ENCODE measurements around the gene NLRC3.

The NLRC3 gene

DNA sequence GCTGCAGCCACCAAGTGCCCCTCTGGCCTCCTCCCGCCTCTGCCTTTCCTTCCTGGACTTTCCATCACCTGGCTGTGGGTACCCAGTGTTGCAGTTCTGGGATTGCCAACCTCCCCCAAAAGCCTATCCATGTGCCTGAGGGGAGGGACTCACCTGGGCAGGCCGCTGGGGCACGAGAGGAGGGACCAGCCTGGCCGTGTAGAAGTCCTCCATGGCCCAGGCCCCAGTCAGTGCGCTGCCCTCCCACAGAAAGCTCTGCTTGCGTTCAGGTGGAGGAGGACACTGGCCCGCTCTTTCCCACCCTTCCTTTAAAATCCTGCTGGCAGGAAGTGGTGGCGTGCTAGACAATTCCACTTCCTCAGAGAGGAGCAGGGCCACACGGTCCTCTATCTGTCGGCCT is 20.0 kb upstream of the NLRC3 start:
- DNase-seq (ENCODE audit: low read depth): no peak

DNA sequence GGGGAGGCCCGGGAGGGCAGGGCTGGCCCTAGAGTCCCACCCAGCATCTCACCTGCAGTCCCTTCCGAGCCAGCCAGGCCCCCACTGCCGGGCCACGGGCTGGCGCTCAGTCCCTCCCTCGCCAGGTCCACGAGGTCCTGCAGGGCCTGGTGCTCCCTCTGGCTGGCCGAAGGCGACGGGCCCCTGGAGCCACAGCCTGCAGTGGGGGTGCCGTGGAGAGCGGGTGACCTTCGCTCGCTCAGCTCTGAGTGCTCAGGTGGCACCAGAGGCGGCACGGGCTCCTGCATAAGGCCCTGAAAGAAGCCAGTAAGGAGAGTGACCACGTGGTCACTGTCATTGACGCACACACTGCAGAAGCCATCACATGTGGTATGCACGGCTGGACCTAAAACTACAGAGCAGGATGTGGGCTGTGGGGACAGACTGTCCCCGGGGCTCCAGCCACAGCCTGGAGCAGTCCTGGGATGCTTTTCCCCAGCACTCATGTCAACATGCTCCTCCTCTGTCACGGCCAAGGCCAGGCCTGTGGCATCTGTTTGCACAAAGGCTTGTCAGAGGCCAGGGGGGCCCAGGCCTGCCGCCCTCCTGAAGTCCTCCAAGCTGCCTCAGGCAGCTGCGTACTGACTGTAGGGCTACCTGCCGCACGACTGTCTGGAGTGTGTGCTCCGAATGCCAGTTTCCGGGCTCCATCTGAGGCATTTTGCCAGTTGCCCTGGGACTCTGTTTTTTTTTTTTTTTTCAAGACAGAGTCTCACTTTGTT is 19.1 kb upstream of the NLRC3 start:
- no peak for DNase-seq (ENCODE audit: low read depth)

DNA sequence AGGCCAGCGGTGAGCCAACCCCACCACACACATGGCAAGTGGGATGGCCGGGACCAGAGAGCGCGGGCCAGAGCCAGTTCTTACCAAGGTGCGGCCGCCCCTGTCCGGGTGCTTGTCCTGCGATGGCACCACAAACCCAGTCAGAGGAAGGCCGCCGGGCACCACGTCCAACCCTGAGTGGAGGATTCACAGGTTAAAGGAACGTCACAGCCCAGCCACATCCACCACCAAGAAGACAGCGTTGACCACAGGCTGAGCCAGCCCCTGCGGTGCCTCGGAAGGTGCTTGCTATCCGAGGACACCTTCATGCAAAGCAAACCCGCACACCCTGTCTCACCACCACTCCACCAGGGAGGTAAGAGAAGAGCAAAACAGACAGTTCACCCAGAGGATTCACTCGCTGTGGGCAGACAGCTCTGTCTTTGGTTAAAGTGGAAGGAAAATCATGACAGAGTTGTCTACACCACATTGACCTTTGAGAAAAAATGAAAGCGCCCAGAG is 18.4 kb upstream of the NLRC3 start:
- no peak for DNase-seq (ENCODE audit: low read depth)

DNA sequence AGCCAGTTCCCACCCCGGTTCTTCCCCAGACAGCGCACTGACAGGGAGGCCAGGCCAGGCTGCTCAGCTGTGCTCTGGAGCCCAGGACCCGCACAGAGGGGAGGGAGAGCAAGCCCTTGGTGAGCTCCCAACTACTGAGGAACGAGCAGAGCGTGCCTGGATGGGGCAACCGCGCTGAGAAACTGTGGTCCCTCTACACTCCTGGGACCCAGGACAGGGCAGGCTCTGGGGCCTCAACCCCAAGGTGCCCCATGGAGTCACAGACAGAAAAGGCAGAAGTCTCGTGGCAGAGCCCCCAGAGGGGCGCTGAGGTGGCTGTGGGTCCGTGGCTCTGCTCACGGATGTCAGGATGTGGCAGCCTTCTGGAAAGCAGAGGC is 17.9 kb upstream of the NLRC3 start:
- no peak for DNase-seq (ENCODE audit: low read depth)

DNA sequence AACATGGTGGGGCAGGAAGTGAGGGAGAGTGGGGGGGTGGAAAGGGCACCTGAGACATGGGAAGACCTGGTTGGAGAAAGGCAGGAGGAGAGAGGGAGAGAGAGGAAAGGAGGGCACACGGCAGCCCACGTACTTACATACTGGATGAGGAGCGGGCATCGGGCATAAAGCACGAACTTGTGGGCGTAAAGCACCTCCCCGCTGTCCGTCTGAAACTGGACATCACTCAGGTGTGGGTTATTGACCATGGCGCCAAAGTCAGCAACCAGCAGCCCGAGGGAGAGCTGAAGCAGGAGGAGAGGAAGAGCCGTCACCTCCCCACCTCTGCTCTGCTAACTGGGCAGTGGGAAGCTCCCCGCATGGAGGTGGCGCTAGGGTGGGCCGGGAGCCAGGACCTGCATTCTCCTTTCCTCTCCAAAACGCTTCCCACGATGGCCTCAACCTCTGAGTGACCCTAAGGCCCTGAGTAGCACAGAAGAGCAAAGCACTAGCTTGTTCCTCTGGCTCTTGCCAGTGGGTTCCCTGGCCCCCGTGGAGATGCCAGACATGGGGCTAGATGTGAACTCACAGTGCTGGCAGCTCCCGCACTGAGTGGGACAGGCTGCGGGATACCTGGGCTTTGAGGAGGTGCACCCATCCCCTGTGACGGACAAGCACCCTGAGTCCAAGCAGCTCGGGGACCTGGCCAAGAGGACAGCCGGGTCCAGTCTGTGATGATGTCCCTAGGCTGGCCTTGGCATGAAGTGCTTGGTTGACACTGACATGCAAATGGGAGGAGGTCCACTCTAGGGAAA is 17.3 kb upstream of the NLRC3 start:
- DNase-seq (ENCODE audit: low read depth): no peak

DNA sequence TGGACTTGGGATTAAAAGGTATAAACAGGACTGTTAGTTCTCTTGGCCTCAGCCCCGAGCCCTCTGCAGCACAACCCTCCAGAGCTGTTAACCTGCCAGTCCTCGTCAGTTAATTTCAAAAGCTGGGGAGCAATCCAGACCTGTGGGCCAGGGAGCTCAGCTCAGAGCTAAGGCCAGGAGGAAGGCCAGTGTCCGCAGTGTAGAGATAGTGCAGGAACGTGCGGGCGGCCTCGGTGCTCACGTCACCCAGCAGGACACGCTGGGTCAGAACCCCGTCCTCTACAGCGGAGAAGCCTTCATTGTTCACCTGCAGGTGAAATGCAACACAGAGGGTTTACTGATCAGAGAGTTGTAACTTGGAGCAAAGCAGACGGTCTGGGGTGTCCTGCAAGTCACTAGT is 15.4 kb upstream of the NLRC3 start:
- no peak for DNase-seq (ENCODE audit: low read depth)

DNA sequence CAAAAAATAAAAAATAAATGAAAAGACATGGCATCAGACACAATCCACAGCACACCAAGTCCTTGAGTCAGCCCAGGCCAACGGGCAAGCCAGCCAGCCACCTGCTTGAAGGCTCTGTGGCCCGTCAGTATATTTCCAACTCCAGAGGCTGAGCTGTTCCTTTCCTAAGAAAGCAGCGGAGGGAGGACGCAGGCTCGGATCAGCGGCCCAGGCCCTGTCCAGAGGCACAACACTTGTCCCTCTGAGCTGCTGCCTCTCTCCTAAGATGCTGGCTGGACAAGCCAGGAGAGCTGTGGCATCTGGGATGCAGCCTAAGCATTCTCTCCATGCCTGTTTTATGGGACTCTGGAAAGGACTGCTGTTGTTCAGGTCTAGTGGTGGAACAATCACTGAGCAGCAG is 14.8 kb upstream of the NLRC3 start:
- DNase-seq (ENCODE audit: low read depth): no peak

DNA sequence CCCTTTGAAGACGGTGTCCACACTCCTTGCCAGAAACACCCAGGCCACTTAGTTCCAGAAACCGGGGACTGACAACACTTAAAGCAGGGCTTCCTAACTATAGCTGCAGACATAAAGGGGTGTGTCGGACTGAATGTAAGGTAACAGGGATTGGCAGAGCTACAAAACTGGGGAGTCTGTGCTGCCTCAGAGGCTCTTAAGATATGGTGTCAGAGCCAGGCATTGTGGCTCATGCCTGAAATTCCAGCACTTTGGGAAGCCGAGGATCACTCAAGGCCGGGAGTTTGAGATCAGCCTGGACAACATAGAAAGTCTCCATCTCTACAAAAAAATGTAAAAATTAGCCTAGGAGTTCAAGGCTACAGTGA is 14.2 kb upstream of the NLRC3 start:
- no peak for DNase-seq (ENCODE audit: low read depth)

DNA sequence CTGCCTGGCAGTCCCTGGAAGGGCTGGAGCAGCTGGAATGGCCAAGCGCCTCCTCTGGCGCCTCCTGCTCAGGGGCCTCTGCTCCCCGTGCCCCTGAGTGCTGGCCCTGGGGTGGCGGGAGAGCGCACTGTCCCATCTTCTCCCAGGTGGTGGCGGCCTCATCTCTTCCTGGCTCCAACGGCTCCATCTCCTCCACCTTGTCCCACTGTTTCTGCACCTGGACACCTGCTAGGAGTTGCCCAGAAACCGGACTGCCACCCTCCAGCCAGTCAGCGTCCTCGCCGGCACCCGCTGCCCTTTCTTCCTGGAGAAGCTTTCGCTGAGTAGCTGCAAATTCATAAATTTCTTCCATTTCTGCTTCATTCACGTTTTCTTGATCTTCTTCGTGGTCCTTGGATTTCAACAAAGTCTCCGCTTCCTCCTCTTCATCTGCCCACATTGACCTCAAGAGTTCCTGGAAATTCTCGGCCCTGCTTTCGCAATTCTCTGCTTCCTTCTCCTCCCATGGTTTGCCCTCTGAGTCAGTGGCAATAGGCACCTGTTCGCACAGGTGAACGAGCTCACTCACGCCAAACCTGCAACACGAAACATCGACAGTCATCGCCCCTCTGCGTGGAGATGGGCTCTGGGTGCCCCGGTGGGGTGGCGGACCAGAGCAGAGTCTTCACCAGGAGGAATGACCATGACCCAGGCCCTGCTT is 13.7 kb upstream of the NLRC3 start:
- DNase-seq (ENCODE audit: low read depth): no peak

DNA sequence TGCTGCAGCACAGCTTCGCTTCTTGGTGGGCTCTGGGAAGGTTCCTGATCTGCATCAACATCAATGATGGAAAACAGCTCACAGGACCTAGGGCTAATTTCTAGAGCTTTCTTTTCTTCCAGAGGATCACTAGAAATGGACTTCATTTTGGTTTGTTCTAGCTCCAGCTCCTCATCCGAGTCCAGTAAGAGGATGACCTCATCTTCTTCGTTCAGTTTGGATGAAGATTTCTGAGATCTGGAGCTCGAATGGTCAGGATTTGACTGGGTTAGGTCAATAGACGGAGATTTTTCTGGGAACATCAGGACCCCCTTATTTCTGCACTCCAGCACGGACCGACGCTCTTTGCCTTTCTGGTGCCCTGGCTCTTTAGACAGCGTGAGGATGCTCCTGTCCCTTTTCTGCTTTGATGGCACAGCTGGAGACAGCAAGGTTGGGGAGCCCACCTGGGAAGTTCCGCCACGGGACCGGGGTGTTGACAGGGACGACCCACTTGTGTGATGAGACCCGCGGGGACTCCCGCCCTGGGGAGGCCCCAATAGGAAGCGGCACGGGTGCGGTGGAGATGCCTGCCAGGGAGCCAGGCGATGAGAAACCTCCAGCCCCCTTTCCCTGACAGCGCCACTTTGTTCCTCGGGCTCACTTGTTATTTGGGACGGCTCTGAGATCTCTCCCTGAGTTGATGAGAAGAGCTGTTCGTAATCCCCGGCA is 12.9 kb upstream of the NLRC3 start:
- no peak for DNase-seq (ENCODE audit: low read depth)

DNA sequence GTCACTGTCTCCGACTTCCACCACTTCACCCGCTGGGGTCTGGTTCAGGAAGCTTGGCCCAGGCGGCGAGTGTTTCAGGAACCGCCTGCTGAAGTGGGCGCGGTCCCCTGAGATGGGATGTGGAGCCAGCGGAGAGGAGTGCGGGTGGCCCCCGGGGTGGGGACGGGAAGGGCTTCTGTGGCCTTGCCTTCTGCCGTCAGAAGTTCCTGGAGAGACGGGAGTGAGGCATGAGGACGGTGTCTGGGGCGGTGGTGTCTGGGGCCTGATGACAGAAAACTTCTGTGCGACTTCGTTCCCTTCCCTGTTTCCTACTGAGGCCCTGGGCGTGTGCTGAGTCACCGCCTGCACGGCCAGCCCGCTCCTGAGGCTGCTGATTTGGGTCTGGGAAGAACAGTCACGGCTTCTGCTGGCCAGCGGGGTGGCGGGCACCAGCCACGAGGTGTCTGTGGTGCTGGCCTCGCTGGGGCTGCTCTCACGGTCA is 12.3 kb upstream of the NLRC3 start:
- no peak for DNase-seq (ENCODE audit: low read depth)

DNA sequence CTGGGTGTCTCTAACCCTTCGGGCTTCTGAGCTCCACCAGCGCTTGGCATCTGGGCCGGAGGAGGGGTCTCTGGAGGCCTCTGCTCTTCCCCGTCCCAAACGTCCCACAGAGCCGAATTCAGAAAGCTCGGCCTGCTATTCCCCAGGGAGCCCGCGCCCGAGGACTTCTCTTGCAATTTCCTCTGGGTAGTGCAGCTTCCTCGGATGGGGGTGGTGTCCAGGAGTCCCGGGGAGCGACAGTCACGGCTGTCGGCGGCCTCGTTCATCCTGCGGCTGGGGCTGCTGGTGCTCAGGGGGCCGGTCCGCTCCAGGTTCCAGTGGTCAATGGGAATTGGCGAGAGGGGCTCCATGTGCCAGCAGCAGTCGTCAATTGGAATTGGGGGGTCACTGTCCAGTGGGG is 11.8 kb upstream of the NLRC3 start:
- no peak for DNase-seq (ENCODE audit: low read depth)

DNA sequence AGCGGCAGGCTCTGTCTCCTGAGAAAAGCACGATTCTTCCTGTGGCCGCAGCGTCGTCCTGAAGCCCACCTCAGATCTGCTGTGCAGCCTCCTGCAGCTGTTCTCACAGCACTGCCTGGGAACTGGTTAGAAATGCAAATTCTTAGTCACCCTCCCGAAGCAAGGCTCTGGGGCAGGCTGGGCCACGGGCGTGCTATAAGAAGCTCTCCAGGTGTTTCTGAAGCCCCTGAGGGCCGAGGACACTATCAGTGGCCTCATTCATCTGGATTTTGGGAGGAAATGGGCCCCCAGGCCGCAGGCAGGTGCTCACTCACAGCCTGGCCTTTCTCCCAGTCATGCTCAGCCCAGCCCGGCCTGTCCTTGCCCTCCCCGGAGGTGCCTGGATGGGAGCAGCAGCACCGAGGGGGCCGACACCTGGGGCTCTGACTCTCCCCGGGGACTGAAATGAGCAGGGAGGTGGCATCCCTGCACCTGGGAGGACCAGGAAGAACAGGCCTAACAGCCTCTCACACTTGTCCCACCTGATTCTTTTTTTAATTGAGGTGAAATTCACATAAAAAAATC is 10.4 kb upstream of the NLRC3 start:
- DNase-seq (ENCODE audit: low read depth): no peak

DNA sequence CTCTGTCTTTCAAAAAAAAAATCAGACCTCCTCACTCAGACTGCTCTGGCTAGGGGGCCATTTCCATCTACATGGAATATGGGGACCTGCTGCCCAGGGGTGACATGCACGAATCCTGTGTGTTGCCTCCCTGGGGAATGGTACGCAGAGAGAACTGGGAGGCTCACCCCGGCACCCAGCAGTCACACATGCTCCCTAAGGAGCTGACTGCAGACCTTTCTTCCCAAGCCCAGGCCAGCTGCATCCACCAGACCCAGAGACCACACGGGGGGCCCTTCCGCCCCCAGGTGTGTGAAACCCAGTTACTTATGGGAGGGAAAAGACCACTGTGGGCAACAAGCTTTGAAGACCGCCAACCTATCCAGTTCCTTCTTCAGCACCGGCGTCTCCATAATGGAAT is 7.2 kb upstream of the NLRC3 start:
- no peak for DNase-seq (ENCODE audit: low read depth)

DNA sequence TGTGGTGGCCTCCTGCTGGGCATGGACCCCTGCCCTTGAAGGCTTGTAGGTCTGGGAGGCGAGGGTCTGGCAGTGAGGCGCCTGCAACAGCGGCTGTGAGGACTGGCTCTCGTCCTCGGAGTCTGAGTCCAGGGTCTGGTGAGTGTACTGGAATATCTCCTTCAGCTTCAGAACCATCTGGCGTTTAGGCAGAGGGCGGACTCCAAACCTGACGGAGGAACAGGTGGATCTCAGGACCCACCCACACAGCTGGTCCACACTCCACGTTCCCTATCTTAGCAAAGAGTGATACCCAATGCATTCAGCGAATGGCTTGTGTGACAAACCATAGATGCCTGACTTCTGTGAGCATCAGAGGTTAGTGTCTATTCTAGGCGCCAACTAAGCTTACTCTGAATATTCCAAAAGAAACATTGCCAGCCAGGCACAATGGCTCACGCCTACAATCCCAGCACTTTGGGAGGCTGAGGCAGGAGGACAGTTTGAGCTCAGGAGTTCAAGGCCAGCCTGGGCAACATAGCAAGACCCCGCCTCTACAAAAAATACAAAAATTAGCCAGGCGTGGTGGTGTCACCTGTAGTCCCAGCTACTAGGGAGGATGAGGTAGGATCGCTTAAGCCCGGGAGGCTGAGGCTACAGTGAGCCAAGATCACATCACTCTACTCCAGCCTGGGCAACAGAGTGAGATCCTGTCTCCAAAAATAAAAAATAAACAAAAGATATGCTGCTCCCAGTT is 6.3 kb upstream of the NLRC3 start:
- DNase-seq (ENCODE audit: low read depth): no peak

DNA sequence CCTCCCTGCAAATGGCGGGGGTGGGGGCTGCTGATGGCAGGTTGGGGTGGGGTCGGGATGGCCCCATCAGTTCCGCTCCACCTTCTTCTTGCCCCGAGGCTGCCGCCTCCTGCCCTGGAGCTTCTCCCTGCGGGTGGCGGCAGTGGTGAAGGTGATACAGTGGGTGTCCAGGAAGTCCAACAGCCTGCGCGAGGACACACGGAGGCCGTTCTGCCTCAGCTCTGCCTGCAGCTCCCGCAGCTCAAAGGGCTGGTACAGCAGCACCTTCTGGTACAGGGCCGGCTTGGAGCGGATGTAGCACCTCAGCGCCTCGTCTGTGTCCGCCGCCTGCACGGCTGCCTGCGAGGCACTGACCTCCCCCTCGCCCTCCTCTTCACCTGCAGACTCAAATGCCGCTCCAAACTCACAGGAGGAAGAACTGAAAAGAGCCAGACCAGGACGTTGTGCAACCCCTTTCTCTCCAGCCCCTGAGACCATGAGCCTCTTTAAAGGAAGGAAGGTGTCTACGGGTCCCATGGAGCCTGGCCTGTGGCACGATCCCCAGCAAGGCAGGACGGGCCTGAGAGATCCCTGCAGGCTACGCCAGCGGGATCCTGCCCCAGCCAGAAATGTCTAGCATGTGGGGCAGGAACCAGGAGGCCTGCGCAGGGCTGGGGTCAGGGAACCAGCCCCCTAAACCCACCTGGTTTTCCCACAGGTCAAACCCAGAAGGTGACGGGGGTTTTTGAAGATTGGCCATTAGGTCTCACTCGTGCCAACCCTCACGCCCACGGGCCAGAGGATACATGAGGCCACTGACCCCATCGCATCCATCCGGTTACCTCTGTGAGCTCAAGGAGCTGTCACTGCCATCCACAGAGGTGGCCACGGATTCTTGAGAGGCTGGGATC is 5.3 kb upstream of the NLRC3 start:
- no peak for DNase-seq (ENCODE audit: low read depth)

DNA sequence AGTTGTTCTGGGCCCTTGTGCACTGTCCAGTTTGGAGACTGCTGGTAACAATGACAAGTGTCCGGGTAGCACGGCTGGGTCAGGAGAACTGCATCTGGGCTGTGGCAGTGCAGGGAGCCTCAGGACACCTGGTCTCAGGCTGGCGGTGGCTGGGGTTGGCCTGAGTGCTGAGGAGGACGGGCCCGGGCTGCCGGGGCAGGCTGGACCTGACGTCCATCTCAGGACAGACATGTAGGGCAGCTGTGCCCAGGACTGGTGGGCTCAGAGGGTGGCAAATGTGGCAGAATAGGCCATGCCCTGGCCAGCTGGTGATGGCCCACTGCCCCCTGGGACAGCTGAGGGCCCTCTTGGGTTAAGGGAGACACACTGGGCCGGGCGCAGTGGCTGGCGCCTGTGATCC is 4.2 kb upstream of the NLRC3 start:
- no peak for DNase-seq (ENCODE audit: low read depth)

DNA sequence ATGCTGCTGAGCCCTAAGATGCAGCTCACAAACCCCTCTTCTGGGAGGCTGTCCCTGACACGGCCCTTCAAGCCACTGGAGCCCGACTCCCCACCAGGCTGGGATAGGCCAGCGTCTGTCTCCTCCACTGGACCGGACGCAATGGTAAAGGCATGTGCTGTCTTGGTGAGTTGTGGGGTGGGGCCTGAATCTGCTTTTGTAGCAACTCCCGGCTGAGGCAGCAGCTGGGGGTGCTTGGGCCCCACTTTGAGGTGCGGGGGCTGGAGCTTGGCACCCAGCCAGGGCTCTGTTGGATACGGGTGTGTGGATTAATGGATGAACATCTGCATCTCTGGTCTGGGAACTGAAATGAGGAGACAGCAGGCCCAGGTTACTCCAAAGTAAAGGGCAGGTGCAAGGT is 3.5 kb upstream of the NLRC3 start:
- no peak for DNase-seq (ENCODE audit: low read depth)

DNA sequence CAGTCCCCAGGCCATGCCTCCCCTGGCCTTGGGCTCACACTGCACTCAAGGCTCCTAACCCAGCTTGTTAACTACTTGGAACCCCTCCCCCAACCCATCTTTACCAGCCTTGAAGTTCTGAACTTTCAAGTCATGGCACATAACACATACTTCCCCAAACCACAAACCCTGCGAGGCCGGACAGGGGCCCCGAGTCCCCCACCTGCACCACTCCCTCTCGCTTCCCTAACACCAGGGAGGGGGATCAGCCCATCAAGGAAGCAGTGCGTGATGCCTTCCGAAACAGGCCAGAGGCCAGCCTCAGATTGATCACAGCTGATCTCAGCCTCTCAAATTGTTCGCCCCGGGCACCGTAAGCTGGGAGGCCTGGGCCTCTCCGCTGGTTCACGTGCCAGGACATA is 3.0 kb upstream of the NLRC3 start:
- no peak for DNase-seq (ENCODE audit: low read depth)

DNA sequence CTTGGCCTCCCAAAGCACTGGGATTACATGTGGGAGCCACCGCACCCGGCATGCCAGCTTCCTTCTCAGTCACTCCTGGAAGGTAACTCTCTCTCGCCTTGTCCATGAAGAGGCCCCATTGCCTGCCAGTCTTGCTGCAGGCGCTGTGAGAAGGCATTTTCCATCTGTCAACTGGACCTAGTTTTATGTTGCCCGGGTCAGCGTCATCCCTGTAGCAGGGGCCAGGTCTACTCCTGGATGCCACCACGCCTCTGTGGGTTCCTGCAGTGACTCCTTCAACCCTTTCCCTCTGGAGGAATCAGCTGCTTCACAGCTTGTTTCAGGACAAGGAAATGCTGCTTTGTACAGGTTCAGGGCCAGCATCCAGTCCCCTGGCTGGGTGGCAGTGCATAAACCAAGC is 2.6 kb upstream of the NLRC3 start:
- DNase-seq (ENCODE audit: low read depth): no peak

Measured in HS-5 (cell line).